ENCODE data around the gene CIAO3.

CIAO3 gene

GRCh38 chr16:764848-765487 is 24.2 kb upstream of the CIAO3 start:
- in situ Hi-C loops (cut with MboI; ENCODE audit: low pct_unique_long_range_greater_than_20kb, low sequenced_read_pairs, unreplicated experiment) = no loop called here
- no peak for TF ChIP-seq CTCF (IDR thresholded peaks at IDR 0.05; ENCODE audit: extremely low read depth, insufficient read depth, missing control alignments)
- no peak for DNase-seq (ENCODE audit: low spot score)

GRCh38 chr16:764184-764750 is 23.5 kb upstream of the CIAO3 start:
- DNase-seq (ENCODE audit: low spot score) = no peak
- in situ Hi-C loops (cut with MboI; ENCODE audit: low pct_unique_long_range_greater_than_20kb, low sequenced_read_pairs, unreplicated experiment) = no loop called here
- TF ChIP-seq CTCF (IDR thresholded peaks at IDR 0.05; ENCODE audit: extremely low read depth, insufficient read depth, missing control alignments) = no peak

GRCh38 chr16:763369-764183 is 22.8 kb upstream of the CIAO3 start:
- no peak for DNase-seq (ENCODE audit: low spot score)
- in situ Hi-C loops (cut with MboI; ENCODE audit: low pct_unique_long_range_greater_than_20kb, low sequenced_read_pairs, unreplicated experiment) = no loop called here
- no peak for TF ChIP-seq CTCF (IDR thresholded peaks at IDR 0.05; ENCODE audit: extremely low read depth, insufficient read depth, missing control alignments)

- DNase-seq (ENCODE audit: low spot score) = no peak
- in situ Hi-C loops (cut with MboI; ENCODE audit: low pct_unique_long_range_greater_than_20kb, low sequenced_read_pairs, unreplicated experiment) = no loop called here
- no peak for TF ChIP-seq CTCF (IDR thresholded peaks at IDR 0.05; ENCODE audit: extremely low read depth, insufficient read depth, missing control alignments)
Observed at GRCh38 chr16:762595-763268, 21.9 kb upstream of the CIAO3 start.

GRCh38 chr16:761625-762513 is 21.1 kb upstream of the CIAO3 start:
- in situ Hi-C loops (cut with MboI; ENCODE audit: low pct_unique_long_range_greater_than_20kb, low sequenced_read_pairs, unreplicated experiment) = no loop called here
- DNase-seq (ENCODE audit: low spot score) = no peak
- TF ChIP-seq CTCF (IDR thresholded peaks at IDR 0.05; ENCODE audit: extremely low read depth, insufficient read depth, missing control alignments) = no peak

All from GM13977 (cell line).